Stimulated activated CD8-positive, alpha-beta memory T cell treated with anti-CD3 and anti-CD28 coated beads, Interleukin-12 subunit alpha, Interleukin-12 subunit beta, amount 100 ng/mL, for 24 hours (primary cell): Measurements from ENCODE around the gene KLC3.

Experiments
- DNase-seq: peaks from one replicate; pipeline ENCODE4 v3.0.0-alpha.2; 2020; ENCODE audit errors: extremely low read depth

KLC3 gene

DNA sequence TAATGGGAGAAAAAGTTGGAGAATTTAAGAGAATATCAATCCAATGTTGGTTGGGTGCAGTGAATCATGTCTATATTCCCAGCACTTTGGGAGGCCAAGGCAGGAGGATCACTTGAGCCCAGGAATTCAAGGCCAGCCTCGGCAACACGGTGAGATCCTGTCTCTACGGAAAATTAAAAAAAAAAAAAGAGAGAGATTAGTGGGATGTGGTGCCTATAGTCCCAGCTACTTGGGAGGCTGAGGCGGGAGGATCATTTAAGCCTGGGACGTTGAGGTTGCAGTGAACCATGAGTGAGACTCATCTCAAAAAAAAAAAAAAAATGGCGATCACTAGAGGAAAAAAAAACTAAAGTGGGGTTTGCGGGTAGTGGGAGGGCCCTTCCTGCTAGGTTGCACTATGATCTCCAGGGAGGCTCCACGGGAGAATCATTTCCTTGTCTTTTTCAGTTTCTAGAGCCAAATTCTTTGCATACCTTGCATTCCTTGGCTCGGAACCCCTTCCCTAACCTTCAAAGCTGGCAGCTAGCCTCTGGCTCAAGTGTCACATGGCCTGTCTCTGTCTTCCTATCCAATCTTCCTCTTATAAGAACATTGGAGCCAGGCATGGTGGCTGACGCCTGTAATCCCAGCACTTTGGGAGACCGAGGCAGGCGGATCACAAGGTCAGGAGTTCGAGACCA is 35.6 kb downstream of the KLC3 start:
- no peak for DNase-seq

DNA sequence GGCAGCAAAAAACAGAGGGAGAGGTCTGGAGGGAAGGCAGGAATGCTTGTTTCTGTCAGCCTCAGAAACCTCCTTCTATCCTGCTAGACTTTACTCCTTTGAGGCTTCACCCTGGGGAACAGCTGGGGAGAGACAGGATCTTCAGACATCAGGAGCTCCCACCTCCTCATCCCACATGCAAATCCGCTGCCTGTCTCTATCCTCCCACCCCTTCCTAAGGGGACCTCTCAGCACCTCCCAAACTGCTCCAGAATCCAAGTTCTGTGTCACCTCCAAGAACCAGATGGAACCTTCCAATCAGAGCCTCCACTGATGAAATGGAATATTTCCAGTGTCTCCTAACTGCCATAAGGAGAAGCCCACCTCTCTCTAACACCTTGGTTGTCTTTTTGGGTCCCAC is 39.6 kb downstream of the KLC3 start:
- no peak for DNase-seq

DNA sequence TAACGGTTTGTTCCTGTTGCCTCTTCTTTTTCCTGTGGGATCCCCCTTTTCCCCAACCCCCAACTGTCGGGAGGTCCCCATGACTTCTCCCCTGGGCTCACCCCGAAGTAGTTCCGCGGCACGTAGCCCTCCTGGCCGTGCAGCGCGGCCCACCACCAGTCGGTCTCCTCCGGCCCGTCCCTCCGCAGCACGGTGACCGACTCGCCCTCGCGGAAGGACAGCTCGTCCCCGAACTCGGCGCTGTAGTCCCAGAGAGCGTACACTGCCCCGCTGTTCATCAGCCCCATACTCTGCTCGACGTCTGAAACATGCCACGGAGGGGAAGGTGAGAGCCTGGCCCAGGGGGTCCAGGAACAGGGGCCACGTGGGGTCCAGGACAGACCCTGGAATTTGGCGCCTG is 41.9 kb downstream of the KLC3 start:
- DNase-seq, result no peak

DNA sequence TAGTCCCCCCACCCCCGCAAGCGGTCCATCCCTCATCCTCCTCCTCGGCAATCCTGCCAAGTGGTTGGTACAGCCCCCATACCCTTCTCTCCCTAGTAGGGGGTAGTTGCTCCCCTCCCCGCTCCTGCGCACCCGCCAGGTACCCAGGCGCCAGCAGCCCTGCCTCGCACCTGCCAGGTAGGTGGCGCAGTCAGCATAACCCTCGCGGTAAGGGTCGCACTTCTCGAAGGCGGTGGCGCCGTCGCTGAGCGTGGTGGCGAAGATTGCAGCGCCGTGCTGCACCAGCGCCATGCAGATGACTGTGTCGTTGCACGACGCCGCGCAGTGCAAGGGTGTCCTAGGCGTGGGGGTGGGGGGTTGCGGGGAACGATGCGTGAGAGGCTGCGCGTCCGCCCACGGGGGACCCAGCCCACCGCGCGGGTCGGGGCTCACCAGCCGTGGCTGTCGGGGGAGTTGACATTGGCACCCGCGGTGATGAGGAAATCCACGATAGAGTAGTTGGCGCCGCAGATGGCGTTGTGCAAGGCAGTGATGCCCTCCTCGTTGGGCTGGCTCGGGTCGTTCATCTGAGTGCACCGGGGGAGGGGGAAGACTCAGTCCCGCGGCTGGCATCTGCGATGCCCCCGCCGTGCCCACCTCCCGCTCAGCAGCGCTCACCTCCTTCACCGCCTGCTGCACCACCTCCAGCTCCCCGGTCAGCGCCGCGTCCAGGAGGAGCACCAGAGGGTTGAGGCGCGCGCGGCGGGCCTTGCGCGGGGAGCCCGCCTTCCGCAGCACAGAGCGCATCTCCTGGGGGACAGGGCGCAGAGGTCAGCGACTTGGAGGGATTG is 45.1 kb downstream of the KLC3 start:
- DNase-seq, result no peak

DNA sequence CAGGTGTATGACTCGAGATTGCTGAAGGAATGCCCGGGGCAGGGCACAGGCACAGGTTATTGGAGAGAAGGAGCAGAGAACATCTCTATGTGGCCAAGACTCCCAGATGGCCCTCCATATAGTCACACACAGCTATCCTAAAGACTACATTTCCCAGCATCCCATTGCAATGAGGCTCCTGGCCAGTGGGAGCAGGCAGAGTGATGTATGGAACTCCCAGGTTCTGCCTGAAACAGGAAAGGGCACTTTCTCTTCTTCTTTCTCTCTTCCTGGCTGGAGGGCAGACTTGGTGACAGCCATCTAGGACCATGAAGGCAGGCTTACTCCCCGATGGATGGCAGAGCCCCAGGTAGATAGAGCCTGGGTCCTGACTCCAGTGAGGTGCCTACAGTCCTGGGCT is 50.8 kb downstream of the KLC3 start:
- DNase-seq, result no peak

DNA sequence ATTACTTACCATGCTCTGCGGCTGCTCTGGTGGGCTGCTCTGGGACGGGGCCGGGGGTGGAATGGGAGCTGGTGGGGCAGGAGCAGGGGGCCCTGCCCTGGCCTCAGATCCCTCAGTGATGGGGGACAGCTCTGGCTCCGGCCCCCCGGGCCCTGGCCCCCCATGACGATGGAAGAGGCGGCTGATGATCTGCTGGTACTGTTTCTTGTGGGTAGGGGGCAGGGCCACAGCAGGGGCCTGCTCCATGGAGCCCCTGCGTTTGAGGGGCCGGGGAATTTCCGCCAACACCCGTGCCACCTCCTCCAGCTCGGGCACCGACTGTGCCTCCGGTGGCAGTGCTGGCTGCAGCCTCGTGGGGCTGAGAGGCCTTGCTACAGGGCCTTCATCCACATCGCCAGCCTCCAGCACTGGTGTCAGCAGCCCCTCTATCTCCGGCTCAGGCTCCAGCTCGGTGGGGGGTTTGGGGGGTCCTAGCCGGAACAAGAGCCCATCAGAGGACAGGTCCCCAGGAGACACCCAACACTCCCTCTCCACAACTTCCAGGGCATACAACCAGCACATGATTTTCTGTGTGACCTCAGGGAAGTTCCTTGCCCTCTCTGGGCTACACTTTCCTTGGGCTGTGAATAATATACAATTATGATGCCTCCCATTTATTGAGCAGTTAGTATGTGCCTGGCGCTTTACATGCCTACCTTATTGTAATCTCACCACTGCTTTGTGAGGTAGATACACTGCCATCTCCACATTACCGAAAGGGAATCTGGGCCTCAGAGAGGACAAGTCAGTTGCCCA is 51.5 kb downstream of the KLC3 start:
- no peak for DNase-seq

DNA sequence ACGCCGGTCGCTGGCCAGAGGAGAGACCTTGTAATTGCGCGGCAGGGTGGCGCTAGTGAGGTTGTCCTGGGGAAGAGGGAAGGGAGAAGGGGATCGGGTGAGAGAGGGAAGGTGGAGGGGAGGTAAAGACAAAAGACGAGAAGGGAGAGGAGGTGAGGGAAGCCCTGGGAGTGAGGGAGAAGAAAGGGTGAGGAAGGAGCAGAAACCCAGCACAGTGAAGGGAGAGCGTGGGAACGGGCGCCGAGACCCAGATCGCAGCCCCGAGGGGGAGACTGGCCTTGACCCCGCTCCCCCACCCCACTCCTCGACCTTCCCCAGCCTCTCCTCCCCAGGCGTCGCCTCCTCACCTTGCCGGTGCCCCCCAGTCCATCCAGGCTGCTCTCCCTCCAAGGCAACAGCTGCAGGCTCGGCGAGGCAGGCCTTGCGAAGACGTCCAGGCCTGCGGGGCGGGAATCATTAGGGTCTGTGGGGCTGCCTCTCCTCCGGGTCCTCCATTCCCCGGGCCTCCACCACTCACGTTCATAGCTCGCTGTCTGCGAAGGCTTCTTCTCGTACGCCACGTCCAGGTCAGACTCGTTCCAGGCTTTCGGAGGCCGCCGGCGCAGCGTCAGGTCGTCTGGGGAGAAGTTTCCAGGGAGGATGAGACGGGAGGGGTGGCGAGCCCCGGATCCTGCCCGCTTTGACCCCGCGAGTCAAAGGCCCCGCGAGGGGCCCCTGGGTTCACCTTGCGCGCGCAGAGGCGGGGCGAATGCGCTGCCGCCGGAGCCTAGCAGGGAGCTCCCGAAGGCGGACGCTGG is 55.5 kb downstream of the KLC3 start:
- no peak for DNase-seq

DNA sequence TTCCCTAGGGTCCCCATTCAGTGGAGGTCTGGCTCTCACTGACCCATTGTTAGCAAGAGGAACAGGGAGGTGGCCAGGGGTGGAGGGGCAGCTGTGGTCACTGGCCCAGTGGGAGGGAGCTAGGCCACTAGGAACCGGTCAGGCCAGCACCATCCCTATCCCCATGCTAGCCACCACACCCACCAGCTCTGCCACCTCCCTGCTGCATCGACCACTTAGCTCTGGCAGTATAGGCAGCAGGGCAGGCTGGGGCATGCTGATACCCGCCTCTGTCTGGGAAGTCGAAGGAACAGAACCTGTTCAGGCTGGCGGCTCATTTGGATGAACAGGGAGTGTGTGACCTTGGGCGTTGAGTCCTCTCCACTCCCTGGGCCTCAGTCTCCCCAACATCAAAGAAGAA is 59.6 kb downstream of the KLC3 start:
- DNase-seq, result no peak
